ENCODE data around the gene OR4M1. TPM values are rescaled to one million over a fixed set of nuclear protein-coding genes. Genes with fewer than 3 reads are reported as not detected.
"Not testable (repeated sequence)": the region's sequence is repeated elsewhere in the genome, so short reads cannot be mapped to it uniquely, and the experiment has no call there.

The OR4M1 gene
- total and polyA plus RNA-seq, 7 donors, result not detected

DNA sequence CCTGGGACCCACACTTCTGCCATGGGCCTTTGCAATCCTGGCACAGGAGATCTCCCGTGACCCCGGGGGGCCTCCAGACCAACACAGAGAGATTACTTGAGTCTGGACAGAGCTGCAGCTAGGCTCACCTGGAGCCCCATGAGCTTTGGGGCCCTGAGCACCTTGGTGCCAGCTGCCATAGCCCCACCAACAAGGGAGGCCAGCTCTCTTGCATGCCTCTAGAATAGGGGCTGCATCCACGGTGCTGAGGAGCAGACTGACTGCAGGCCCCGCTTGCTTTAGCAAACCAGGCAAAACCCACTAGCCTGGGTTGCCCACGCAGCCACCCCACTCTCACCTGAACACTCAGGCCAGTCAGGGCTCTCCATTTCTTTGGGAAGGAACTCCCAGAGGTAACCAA lies 26.6 kb downstream of the OR4M1 start:
- Histone ChIP-seq H3K4me3 (no peak overlapping the region), H3K27me3 (ENCODE audit: insufficient read depth in 3 of 3, low read length in 2 of 3) (no peaks in the 10 kb centered on the region), H3K4me1 (no peaks in the 10 kb centered on the region), H3K36me3 (ENCODE audit: insufficient read depth in 1 of 2, low read depth in 1 of 2) (no peaks in the 10 kb centered on the region), H3K9me3 (no peaks in the 10 kb centered on the region), H3K27ac (no peak overlapping the region)
- ATAC-seq (peak in 1 of 4 donors; percentile 11), DNase-seq (peak in 1 of 2 donors; percentile 40)
- intact Hi-C loops (cut with DNase I), result no loop called here
- TF ChIP-seq, protein P1, sequence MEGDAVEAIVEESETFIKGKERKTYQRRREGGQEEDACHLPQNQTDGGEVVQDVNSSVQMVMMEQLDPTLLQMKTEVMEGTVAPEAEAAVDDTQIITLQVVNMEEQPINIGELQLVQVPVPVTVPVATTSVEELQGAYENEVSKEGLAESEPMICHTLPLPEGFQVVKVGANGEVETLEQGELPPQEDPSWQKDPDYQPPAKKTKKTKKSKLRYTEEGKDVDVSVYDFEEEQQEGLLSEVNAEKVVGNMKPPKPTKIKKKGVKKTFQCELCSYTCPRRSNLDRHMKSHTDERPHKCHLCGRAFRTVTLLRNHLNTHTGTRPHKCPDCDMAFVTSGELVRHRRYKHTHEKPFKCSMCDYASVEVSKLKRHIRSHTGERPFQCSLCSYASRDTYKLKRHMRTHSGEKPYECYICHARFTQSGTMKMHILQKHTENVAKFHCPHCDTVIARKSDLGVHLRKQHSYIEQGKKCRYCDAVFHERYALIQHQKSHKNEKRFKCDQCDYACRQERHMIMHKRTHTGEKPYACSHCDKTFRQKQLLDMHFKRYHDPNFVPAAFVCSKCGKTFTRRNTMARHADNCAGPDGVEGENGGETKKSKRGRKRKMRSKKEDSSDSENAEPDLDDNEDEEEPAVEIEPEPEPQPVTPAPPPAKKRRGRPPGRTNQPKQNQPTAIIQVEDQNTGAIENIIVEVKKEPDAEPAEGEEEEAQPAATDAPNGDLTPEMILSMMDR (IDR thresholded peaks at IDR 0.05), result no peak
- WGBS, 3 donors, result 81 to 87% (median 82%) methylated on average over 5 of the region's 5 CpGs

DNA sequence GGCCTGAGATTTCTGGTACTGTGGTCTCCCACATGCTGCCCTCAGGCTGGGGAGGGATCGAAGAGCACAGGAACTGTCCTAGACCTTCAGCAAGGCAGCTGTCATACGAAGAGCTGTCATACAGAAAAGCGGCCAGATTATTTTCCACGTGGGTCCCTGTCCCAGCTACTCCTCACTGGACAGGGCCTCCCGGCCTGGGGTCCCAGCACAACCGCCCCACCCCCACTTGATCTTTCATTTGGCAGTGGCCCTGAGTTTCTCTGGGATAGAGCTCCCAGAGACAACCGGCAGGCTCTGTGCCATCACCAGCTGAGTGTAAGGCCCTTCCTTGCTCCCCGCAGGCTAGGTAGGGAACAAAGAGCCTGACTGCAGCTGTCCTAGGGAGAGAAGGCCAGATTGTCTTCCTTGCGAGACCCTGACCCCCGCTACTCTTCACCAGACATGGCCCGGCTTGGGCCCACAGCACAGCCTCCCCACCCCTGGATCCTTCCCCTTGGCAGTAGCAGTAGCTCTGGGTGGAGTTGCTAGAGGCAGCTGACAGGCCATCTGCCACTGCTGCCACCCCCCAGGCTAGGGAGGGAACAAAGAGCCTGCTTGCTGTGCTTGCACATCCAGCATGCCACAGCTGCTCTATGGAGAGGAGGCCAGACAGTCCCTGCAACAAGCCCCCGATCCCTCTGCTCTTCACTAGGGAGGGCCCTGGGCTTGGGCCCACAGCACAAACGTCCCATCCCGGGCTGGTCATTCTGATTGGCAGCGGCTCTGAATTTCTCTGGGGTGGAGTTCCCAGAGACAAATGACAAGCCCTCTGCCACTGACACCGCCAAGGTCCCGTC lies 27.2 kb downstream of the OR4M1 start:
- WGBS, 3 donors, result 76 to 78% (median 77%) methylated on average over 17 of the region's 17 CpGs
- Histone ChIP-seq H3K27me3 (ENCODE audit: insufficient read depth in 3 of 3, low read length in 2 of 3) (no peaks in the 10 kb centered on the region), H3K27ac (no peak overlapping the region), H3K36me3 (ENCODE audit: insufficient read depth in 1 of 2, low read depth in 1 of 2) (no peaks in the 10 kb centered on the region), H3K4me1 (no peaks in the 10 kb centered on the region), H3K4me3 (no peak overlapping the region), H3K9me3 (no peaks in the 10 kb centered on the region)
- TF ChIP-seq, protein P1 (IDR thresholded peaks at IDR 0.05), result no peak
- no peak for ATAC-seq
- DNase-seq, result peak in 1 of 2 donors; percentile 53
- intact Hi-C loops (cut with DNase I), result no loop called here

DNA sequence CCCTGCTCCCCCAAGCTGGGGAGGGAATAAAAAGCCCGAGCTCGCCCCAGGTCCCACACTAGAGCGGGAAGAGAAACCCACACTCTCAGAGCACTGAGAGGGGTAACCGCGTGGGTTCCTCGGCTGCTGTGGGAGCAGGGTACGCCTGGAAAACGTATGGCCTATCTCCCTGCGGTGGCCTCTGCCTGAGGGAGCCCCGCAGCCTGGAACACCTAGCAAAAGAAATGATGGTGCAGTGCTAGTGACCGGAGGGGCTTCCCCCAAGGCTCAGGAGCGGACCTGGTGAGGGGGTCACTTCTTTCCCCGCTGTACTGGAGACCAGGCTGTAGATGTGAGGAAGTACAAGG lies 27.8 kb downstream of the OR4M1 start:
- H3K27ac ChIP-seq, result no peak overlapping the region
- intact Hi-C loops (cut with DNase I), result no loop called here
- H3K4me1 ChIP-seq, result no peaks in the 10 kb centered on the region
- ATAC-seq, result no peak
- H3K27me3 ChIP-seq (ENCODE audit: insufficient read depth in 3 of 3, low read length in 2 of 3), result no peaks in the 10 kb centered on the region
- WGBS, 3 donors, result 76 to 78% (median 77%) methylated on average over 13 of the region's 13 CpGs
- no peak overlapping the region for H3K4me3 ChIP-seq
- H3K36me3 ChIP-seq (ENCODE audit: insufficient read depth in 1 of 2, low read depth in 1 of 2), result no peaks in the 10 kb centered on the region
- no peaks in the 10 kb centered on the region for H3K9me3 ChIP-seq
- DNase-seq, result peak in 1 of 2 donors; percentile 20
- TF ChIP-seq, protein P1 (IDR thresholded peaks at IDR 0.05), result no peak

DNA sequence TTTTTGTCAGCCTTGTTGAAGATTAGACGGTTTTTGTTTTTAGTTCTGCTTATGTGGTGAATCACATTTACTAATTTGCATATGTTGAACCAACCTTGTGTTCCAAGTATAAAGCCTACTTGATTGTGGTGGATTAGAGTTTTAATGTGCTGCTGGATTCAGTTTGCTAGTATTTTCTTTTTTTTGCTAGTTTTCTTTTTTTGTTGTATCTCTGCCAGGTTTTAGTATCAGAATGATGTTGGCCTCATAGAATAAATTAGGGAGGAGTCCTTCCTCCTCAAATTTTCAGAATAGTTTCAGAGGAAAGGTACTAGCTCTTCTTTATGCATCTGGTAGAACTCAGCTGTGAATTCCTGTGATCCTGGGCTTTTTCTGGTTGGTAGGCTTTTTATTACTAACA lies 30.2 kb downstream of the OR4M1 start, which contains the start of gene OR4N2:
Gene OR4N2, plus strand, starts transcription at position 301 of the 400 bp plus-strand sequence. CDS start 23,679 bp downstream, outside the sequence.
- intact Hi-C loops (cut with DNase I); H3K27ac ChIP-seq; H3K27me3 ChIP-seq (ENCODE audit: insufficient read depth in 3 of 3, low read length in 2 of 3); H3K36me3 ChIP-seq (ENCODE audit: insufficient read depth in 1 of 2, low read depth in 1 of 2); ATAC-seq; DNase-seq; H3K9me3 ChIP-seq; H3K4me3 ChIP-seq; H3K4me1 ChIP-seq: not testable (repeated sequence)
- 75 to 96% (median 80%) methylated on average over 1 of the region's 1 CpG for WGBS, 3 donors

DNA sequence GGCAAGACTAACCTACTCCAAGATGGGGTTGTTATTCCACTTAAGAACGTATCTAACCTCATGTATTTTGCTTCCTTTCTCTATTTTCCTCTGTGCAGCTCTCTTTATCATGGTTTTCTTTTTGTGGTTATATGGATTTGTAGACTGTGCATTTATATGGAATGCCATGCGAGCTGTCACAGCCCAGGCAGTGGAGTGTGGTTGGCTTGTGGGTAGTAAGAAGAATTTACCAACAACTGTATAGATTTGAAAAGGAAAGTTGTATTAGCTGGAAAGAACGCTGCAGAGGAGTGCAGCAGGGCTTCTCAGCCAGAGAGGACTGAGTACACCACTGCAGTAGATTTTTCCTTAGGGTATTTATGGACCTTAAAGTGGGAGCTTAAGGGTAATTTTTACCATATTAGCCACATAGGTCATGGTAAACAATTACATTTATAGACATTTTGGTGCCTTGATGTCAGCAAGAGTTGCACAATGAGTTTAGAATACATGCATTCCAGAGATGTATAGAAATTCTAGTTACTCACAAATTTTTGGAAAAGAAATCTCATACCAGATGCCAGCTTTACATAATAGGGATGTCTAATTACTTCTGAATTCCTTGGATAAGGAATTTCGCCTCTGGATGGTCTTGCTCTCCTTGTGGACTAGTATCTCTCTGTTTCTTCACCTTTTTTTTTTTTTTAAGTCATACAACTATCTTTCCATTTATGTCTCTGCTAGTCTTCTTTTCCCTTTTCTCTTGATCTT lies 40.0 kb downstream of the OR4M1 start:
- H3K36me3 ChIP-seq (ENCODE audit: insufficient read depth in 1 of 2, low read depth in 1 of 2); DNase-seq; ATAC-seq; H3K27me3 ChIP-seq (ENCODE audit: insufficient read depth in 3 of 3, low read length in 2 of 3); intact Hi-C loops (cut with DNase I); H3K4me1 ChIP-seq; H3K27ac ChIP-seq; H3K4me3 ChIP-seq: not testable (repeated sequence)
- WGBS, 3 donors, result 46 to 54% (median 51%) methylated on average over 4 of the region's 4 CpGs
- H3K9me3 ChIP-seq, result peaks cover 16% of the 10 kb centered on the region

DNA sequence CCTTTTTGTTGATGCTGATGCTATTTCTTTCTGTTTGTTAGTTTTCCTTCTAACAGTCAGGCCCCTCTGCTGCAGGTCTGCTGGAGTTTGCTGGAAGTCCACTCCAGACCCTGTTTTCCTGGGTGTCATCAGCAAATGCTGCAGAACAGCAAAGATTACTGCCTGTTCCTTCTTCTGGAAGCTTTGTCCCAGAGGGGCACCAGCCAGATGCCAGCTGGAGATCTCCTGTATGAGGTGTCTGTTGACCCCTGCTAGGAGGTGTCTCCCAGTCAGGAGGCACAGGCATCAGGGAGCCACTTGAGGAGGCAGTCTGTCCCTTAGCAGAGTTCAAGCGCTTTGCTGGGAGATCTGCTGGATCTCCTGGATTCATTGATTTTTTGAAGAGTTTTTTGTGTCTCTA lies 46.6 kb downstream of the OR4M1 start:
- H3K4me1 ChIP-seq; H3K4me3 ChIP-seq; H3K9me3 ChIP-seq; ATAC-seq; intact Hi-C loops (cut with DNase I); H3K36me3 ChIP-seq (ENCODE audit: insufficient read depth in 1 of 2, low read depth in 1 of 2); H3K27me3 ChIP-seq (ENCODE audit: insufficient read depth in 3 of 3, low read length in 2 of 3); DNase-seq; H3K27ac ChIP-seq: not testable (repeated sequence)
- WGBS, 3 donors, result 33 to 75% (median 56%) methylated on average over 1 of the region's 1 CpG

DNA sequence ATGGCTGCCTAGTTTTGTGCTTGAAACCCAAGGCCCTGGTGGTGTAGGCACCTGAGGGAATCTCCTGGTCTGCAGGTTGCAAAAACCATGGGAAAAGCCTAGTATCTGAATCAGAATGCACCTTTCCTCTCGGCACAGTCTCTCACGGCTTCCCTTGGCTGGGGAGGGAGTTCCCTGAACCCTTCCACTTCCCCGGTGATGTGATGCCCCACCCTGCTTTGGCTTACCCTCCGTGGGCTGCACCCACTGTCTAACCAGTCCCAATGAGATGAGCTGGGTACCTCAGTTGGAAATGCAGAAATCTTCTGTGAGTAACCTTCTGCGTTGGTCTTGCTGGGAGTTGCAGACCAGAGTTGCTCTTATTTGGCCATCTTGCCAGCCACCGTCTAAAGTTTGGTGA lies 47.7 kb downstream of the OR4M1 start:
- 64 to 70% (median 67%) methylated on average over 5 to 6 of the region's 6 CpGs for WGBS, 3 donors
- H3K27me3 ChIP-seq (ENCODE audit: insufficient read depth in 3 of 3, low read length in 2 of 3); H3K9me3 ChIP-seq; H3K4me3 ChIP-seq; DNase-seq; H3K27ac ChIP-seq; intact Hi-C loops (cut with DNase I); H3K36me3 ChIP-seq (ENCODE audit: insufficient read depth in 1 of 2, low read depth in 1 of 2); H3K4me1 ChIP-seq; ATAC-seq: not testable (repeated sequence)
